HuH-7 (cell line): ENCODE measurements around the gene PNRC1.
A peak's percentile ranks its signal among the peaks of the same experiment; 100 is the strongest.
"Not testable (repeated sequence)": the region's sequence is repeated elsewhere in the genome, so short reads cannot be mapped to it uniquely, and the experiment has no call there.

Source experiments
- DNase-seq: peaks from one replicate; pipeline ENCODE4 v3.0.0; 2011; ENCODE audit warnings: low spot score

PNRC1 gene

GRCh38 chr6:89080281-89081128, at the start of gene PNRC1:
Gene PNRC1 (plus strand): TSS chr6:89080751. CDS start chr6:89080895, 144 bp downstream.
- DNase-seq = peak; percentile 94

GRCh38 chr6:89032599-89032998, 48.0 kb upstream of the PNRC1 start:
- no peak for DNase-seq

- DNase-seq = no peak
Observed at GRCh38 chr6:89033461-89033860, 47.1 kb upstream of the PNRC1 start.

- not testable (repeated sequence) for DNase-seq
Observed at GRCh38 chr6:89034116-89034515, 46.4 kb upstream of the PNRC1 start.

GRCh38 chr6:89034586-89035251, 45.8 kb upstream of the PNRC1 start:
- DNase-seq = no peak

- DNase-seq = peak; percentile 56
Observed at GRCh38 chr6:89035252-89036101, 45.1 kb upstream of the PNRC1 start.

- DNase-seq = no peak
Observed at GRCh38 chr6:89037141-89037900, 43.2 kb upstream of the PNRC1 start.

GRCh38 chr6:89037901-89038293, 42.7 kb upstream of the PNRC1 start:
- DNase-seq = not testable (repeated sequence)

GRCh38 chr6:89042664-89043063, 37.9 kb upstream of the PNRC1 start:
- DNase-seq = no peak

- no peak for DNase-seq
Observed at GRCh38 chr6:89044328-89045010, 36.1 kb upstream of the PNRC1 start.

- no peak for DNase-seq
Observed at GRCh38 chr6:89045011-89045387, 35.6 kb upstream of the PNRC1 start.

- no peak for DNase-seq
Observed at GRCh38 chr6:89045576-89045975, 35.0 kb upstream of the PNRC1 start.

- DNase-seq = peak; percentile 19
Observed at GRCh38 chr6:89047473-89047872, 33.1 kb upstream of the PNRC1 start.

- no peak for DNase-seq
Observed at GRCh38 chr6:89048288-89048923, 32.1 kb upstream of the PNRC1 start.

- no peak for DNase-seq
Observed at GRCh38 chr6:89048985-89049384, 31.6 kb upstream of the PNRC1 start.

GRCh38 chr6:89050155-89050554, 30.4 kb upstream of the PNRC1 start:
- DNase-seq = peak; percentile 33

- DNase-seq = no peak
Observed at GRCh38 chr6:89050697-89051096, 29.9 kb upstream of the PNRC1 start.

GRCh38 chr6:89051676-89052075, 28.9 kb upstream of the PNRC1 start:
- DNase-seq = no peak

- DNase-seq = no peak
Observed at GRCh38 chr6:89054208-89054607, 26.3 kb upstream of the PNRC1 start.

GRCh38 chr6:89057759-89058158, 22.8 kb upstream of the PNRC1 start:
- DNase-seq = no peak

GRCh38 chr6:89058627-89059026, 21.9 kb upstream of the PNRC1 start:
- no peak for DNase-seq
